CD4-positive, alpha-beta T cell treated with Interleukin-21 for 1 hour (primary cell): ENCODE data around the gene SMOC2.

Experiments used
- DNase-seq: peaks from one replicate; pipeline ENCODE4 v3.0.0-alpha.2; 2020

SMOC2 gene

GRCh38 chr6:168440520-168441433 lies at the start of gene SMOC2:
Gene SMOC2 (plus strand): TSS chr6:168441184. CDS start chr6:168441371, 187 bp downstream.
- DNase-seq, result no peak

DNA sequence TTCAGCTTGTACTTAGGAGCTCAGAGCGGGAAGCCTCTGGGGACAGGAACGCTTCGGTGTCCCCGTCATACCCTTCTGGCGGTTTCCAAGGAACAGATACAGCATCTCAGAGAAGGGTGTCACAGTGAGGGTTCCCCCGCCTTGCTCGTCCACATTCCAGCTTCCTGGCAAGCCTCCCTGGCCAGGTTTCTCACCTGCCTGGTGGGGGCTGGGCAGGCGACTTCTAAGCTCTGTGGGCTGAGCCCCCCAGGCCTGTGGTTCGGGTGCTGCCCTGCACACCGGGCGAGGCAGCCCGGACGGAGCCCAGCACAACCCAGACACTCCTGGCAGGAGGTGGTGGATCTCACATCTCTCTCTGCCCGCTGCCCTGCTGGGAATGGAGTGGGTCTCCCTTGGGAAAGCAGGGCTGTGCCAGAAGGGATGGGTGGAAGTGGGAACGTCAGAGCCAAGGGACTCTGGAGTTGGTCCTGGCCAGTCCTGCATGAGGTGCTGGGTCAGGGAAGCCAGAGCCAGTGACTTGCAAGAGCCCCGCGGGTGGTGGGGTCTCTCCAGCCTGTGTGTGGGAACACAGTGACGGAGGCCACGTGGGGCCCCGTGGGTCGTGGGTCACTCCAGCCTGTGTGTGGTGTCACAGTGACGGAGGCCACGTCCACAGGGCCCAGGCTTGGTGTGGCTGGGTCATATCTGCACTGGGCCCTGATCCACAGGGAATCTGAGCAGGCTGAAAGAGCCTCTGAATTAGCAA lies 47.7 kb upstream of the SMOC2 start:
- no peak for DNase-seq

DNA sequence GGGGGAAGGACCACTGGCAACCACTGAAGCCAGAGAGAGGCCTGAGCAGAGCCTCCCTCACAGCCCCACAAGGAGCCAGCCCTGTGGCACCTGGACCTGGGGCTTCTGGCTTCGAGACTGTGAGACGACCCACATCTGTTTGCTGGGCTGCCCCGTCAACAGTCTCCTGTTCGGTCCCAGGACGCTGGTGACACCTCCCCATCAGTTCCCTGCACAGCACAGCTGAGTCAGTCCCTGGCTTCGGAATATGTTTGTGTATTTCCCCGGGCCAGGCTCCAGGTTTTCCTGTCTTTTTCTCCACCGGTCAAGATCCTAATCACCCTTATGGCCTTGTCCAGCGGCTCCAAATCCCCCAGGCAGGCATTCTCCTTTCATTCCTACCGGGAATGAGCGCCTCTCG lies 46.4 kb upstream of the SMOC2 start:
- no peak for DNase-seq

DNA sequence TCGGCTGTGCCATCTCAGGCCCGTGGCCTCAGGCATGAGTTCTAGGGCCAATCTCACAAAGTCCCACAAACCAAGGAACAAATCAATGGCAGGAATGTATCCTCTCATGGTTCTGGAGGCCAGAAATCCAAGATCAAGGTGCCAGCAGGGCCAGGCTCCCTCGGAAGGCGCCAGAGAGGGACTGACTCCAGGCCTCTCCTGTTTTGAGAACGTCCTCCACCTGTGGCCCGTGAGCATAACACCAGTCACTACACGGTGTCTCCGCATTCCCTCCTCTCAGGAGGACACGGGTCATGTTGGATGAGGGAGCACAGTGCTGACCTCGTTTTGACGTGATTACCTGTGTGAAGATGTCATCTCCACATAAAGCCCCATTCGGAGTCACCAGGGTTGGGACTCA lies 45.0 kb upstream of the SMOC2 start:
- no peak for DNase-seq

DNA sequence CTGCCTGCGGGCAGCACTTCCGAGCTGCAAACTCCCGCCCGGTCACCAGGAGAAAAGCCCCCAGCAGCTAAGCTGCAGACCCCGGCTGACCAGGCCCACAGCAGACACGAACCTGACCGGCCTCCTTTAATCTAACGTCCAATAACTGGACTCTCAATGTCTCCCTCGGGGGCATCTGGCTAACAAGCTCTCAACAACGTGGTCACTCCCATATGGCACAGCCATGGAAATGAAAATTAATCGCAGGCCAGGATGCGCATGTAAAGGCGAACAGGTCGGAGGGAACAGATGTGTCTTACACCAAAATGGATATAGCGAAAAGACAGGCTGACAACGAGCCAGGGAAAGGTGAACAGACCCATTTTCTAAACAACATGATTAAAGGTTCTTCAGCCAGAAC lies 44.4 kb upstream of the SMOC2 start:
- DNase-seq, result no peak

DNA sequence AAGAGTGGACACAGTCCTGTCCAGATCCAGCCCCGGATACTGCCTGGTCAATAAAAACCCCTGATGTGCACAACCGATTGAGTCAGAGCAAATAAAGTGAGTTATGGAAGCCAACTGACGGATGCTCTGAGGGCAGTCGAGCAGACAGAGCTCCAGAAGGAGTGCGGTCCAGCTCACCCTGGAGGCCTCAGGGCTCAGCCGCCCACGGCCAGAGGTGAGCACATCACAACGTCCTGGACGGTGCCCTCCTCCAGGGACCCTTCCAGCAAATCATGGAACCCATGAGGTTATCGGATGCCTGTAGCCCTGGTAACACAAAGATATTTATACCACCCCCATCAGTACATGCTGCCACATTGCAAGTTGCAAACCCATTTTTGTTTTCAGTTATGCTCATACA lies 44.0 kb upstream of the SMOC2 start:
- DNase-seq, result no peak

- no peak for DNase-seq
These were observed 40.9 kb upstream of the SMOC2 start for GRCh38 chr6:168400037-168400436.

GRCh38 chr6:168403370-168404005 lies 37.5 kb upstream of the SMOC2 start:
- no peak for DNase-seq

GRCh38 chr6:168404560-168404959 lies 36.4 kb upstream of the SMOC2 start:
- DNase-seq, result no peak

- DNase-seq, result no peak
These were observed 33.1 kb upstream of the SMOC2 start for GRCh38 chr6:168407842-168408241.

GRCh38 chr6:168408504-168409136 lies 32.4 kb upstream of the SMOC2 start:
- no peak for DNase-seq

- no peak for DNase-seq
These were observed 30.9 kb upstream of the SMOC2 start for GRCh38 chr6:168410035-168410434.

DNA sequence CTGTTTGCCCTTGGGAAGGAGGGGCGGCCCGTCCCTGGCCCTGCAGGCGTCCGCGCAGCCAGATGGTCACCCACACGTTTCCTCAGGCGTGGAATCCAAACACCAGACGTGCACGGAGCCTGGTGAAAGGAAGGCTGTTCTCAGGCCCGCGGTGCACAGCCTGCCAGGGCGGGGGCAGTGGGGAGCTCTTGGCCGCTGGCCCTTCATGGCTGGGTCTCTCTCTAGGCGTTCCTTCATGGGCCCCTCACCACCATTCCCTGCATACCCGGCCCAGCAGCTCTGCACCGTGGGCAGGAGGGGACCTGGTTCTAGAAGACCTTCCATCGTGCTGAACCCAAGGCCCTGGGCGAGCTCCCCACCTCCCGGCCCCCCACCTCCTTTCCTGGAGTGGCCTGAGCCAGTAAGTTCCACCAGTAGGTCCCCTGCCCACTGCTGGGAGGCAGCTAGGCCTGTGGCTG lies 30.4 kb upstream of the SMOC2 start:
- no peak for DNase-seq

DNA sequence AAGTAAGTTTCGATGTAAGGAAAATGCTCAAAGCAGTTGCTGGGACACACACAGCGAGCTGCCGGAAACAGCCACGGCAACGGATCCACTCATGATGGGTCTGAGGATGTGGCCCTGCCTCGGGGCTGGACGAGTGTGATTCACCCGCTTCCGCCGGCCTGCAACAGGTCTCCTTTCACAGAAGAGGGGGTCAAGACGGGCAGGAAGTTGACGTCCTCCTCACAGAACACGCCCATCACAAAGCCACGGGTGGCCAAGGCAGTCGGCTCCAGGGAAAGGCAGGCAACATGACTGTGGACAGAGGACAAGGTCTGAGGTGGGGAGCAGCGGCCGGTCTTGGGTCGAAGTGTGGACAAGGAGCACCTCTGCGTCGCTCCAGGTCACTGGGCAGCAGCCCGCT lies 29.9 kb upstream of the SMOC2 start:
- DNase-seq, result no peak

DNA sequence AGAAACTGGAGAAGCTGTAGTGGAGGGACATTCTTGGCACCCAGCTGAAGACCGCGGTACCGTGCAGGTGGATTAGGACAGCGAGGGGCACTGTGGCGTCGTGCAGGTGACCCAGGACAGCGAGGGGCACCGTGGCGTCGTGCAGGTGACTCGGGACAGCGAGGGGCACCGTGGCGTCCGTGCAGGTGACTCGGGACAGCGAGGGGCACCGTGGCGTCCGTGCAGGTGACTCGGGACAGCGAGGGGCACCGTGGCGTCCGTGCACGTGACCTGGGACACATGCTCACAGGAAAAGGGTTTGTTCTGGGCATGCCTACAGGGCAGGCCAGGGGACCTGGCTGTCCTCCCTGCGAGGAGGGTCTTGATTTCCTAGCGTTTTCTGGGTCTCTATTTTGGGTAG lies 29.2 kb upstream of the SMOC2 start:
- no peak for DNase-seq

GRCh38 chr6:168412456-168412855 lies 28.5 kb upstream of the SMOC2 start:
- no peak for DNase-seq

GRCh38 chr6:168413018-168413720 lies 27.8 kb upstream of the SMOC2 start:
- DNase-seq, result no peak

GRCh38 chr6:168413856-168414255 lies 27.1 kb upstream of the SMOC2 start:
- DNase-seq, result no peak

DNA sequence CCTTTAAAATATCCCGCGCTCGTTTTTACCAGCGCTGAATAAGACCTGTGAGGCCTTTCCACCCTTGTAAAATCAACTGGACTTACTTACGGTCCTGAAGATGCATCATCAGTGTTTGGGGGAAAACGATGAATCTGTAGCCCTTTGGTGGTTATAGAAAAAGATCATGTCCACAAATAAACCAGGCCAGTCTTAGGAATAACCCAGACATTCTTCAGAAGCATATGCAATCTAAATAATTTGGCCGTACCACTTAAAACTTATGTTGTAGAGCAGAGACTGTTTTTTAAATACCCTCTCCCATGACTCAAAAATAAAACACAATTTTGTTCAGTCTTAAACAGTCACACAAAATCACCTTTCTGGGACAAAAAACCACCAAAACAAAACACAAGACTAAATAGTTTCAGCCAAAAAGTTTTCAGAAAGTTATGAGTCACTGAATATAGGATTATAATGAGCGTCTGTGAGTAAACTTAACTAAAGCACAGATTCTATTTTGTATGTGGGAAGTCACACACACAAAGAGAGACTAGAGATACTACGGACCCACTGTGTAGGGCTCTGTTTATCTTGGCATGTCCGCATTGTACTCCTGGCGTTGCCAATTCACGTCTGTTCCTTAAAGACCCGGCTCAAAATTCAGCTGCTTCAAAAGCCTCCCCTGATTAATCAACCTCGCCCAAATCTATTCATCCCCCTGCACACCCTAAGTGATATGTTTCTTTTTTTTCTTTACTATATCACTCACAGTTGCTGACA lies 26.5 kb upstream of the SMOC2 start:
- no peak for DNase-seq

DNA sequence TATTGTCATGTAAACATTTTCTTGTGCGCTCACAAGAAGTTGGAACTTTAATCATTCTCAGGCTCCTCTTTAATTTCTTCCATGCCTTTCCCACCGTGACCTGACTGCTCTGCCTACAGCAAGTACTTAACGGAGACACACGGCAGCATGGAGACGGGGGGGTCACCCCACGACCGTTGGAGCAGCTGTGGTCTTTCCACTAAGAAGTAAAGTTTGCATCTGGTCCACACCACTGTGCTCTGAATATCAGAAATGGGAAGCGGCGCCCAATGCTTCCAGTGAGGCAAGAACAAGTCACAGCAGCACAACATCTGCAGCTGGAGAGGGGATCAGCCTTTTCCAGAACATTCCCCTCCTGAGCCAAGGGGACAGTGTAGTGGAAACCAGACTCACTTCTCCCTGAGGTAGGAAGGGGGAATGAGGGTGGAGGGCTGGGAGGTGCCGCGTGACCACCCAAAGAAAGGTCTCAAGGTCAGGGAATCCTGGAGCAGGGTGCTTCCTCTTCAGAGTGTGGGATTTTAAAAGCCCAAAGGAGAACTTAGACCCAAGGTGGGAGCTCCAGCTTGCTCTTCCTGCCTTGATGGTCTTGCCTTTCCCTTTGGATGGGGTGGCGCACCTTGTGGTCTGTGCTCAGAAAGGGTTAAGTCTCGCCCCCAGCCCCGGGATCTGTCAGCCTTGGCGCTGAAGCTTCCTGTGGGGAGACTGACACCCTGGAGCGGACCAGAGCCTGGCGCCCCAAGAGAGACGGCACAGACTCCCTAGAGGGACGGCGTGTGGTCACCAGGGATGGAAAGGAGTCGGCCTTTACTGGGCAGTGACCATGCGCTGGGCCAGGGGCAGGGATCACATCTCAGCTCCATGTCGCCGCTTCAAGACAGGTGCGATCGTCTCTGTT lies 25.6 kb upstream of the SMOC2 start:
- no peak for DNase-seq
